ENCODE results near the gene KCNA2. TPM values are rescaled to one million over a fixed set of nuclear protein-coding genes. Genes with fewer than 3 reads are reported as not detected.

The KCNA2 gene
- total RNA-seq, 2 donors from 2014 or later, result 2.0 to 3.1 TPM

- no peak for DNase-seq (ENCODE audit: low spot score)
- Histone ChIP-seq H3K27me3 (replicated peaks; ENCODE audit: insufficient read depth) (no peaks in the 10 kb centered on the region), H3K9me3 (no peaks in the 10 kb centered on the region), H3K4me3 (no peak overlapping the region), H3K27ac (peak overlapping the region in 1 of 2 donors; percentile 18), H3K4me1 (ENCODE audit: control insufficient read depth in 1 of 2, low read depth in 2 of 2) (peaks cover 11 to 20% of the 10 kb centered on the region in 2 donors), H3K36me3 (no peaks in the 10 kb centered on the region)
- TF ChIP-seq CTCF (IDR thresholded peaks at IDR 0.05), result no peak
- ATAC-seq (ENCODE audit: insufficient number of reproducible peaks, low FRiP score, low read depth), result no peak
Measured at GRCh38 chr1:110634086-110634454, 27.9 kb upstream of the KCNA2 start.

GRCh38 chr1:110633646-110634030, 27.5 kb upstream of the KCNA2 start:
- TF ChIP-seq CTCF (IDR thresholded peaks at IDR 0.05), result no peak
- no peak overlapping the region for H3K4me3 ChIP-seq
- H3K36me3 ChIP-seq, result no peaks in the 10 kb centered on the region
- H3K27me3 ChIP-seq (replicated peaks; ENCODE audit: insufficient read depth), result no peaks in the 10 kb centered on the region
- ATAC-seq (ENCODE audit: insufficient number of reproducible peaks, low FRiP score, low read depth) (no peak), DNase-seq (ENCODE audit: low spot score) (no peak)
- H3K9me3 ChIP-seq, result no peaks in the 10 kb centered on the region
- no peak overlapping the region for H3K27ac ChIP-seq
- H3K4me1 ChIP-seq (ENCODE audit: control insufficient read depth in 1 of 2, low read depth in 2 of 2), result peaks cover 11 to 20% of the 10 kb centered on the region in 2 donors

GRCh38 chr1:110631836-110632620, 25.9 kb upstream of the KCNA2 start:
- no peaks in the 10 kb centered on the region for H3K9me3 ChIP-seq
- no peak for ATAC-seq (ENCODE audit: insufficient number of reproducible peaks, low FRiP score, low read depth)
- peaks cover 11 to 20% of the 10 kb centered on the region in 2 donors for H3K4me1 ChIP-seq (ENCODE audit: control insufficient read depth in 1 of 2, low read depth in 2 of 2)
- H3K4me3 ChIP-seq, result no peak overlapping the region
- H3K36me3 ChIP-seq, result no peaks in the 10 kb centered on the region
- no peaks in the 10 kb centered on the region for H3K27me3 ChIP-seq (replicated peaks; ENCODE audit: insufficient read depth)
- no peak for DNase-seq (ENCODE audit: low spot score)
- TF ChIP-seq CTCF (IDR thresholded peaks at IDR 0.05), result no peak
- H3K27ac ChIP-seq, result no peak overlapping the region

GRCh38 chr1:110630839-110631663, 24.9 kb upstream of the KCNA2 start:
- H3K27ac ChIP-seq, result no peak overlapping the region
- no peaks in the 10 kb centered on the region for H3K36me3 ChIP-seq
- peak; percentile 75 for TF ChIP-seq CTCF (IDR thresholded peaks at IDR 0.05)
- no peak overlapping the region for H3K4me3 ChIP-seq
- H3K9me3 ChIP-seq, result no peaks in the 10 kb centered on the region
- DNase-seq (ENCODE audit: low spot score) (no peak), ATAC-seq (ENCODE audit: insufficient number of reproducible peaks, low FRiP score, low read depth) (no peak)
- H3K4me1 ChIP-seq (ENCODE audit: control insufficient read depth in 1 of 2, low read depth in 2 of 2), result peaks cover 11 to 20% of the 10 kb centered on the region in 2 donors
- no peaks in the 10 kb centered on the region for H3K27me3 ChIP-seq (replicated peaks; ENCODE audit: insufficient read depth)

Measured in thoracic aorta (tissue), 2 donors.